ENCODE data around the gene DPPA2. TPM values are rescaled to one million over a fixed set of nuclear protein-coding genes. Genes with fewer than 3 reads are reported as not detected.

DPPA2 gene
- total RNA-seq, 5 donors from 2014 or later (not counting 1 experiment from before 2014, with no cell fraction given): not detected

- H3K27me3 Mint-ChIP-seq: peaks cover 1 to 3% of the 10 kb centered on the region in 2 donors
- WGBS (ENCODE audit: insufficient coverage): no CpG with 5 or more reads among the region's 2 CpGs
- H3K36me3 Mint-ChIP-seq: no peaks in the 10 kb centered on the region
Measured at GRCh38 chr3:109265295-109265694, 51.0 kb downstream of the DPPA2 start.

GRCh38 chr3:109257269-109257668 lies 59.0 kb downstream of the DPPA2 start:
- ATAC-seq (replicated peaks in 1 of 4): no peak
- Mint-ChIP-seq H3K4me1 (no peaks in the 10 kb centered on the region), H3K4me3 (no peak overlapping the region), H3K9me3 (no peaks in the 10 kb centered on the region), H3K27ac (no peak overlapping the region), H3K36me3 (no peaks in the 10 kb centered on the region), H3K27me3 (peaks cover 0 to 3% of the 10 kb centered on the region in 2 donors)
- H3K4me3 ChIP-seq (ENCODE audit: control insufficient read depth in 1 of 2, extremely low read depth in 1 of 2, low read length in 1 of 2): no peak overlapping the region
- H3K4me1 ChIP-seq (ENCODE audit: control insufficient read depth in 1 of 2, extremely low read depth in 1 of 2, insufficient read depth in 2 of 2, low read length in 2 of 2): no peaks in the 10 kb centered on the region
- WGBS (ENCODE audit: insufficient coverage): no CpG with 5 or more reads among the region's 2 CpGs
- H3K9me3 ChIP-seq: no peaks in the 10 kb centered on the region
- POLR2A ChIA-PET: no interaction called here
- no peaks in the 10 kb centered on the region for H3K27me3 ChIP-seq (replicated peaks in 1 of 2; ENCODE audit: control insufficient read depth in 2 of 2, extremely low read depth in 1 of 2, insufficient read depth in 2 of 2, low read length in 1 of 2)
- CTCF ChIA-PET: no interaction called here
- no peaks in the 10 kb centered on the region for H3K36me3 ChIP-seq (ENCODE audit: control insufficient read depth in 2 of 2, extremely low read depth in 1 of 2, insufficient read depth in 1 of 2, low read length in 1 of 2)
- H3K27ac ChIP-seq (ENCODE audit: low read length): no peak overlapping the region
- no peak for DNase-seq

More at GRCh38 chr3:109265295-109265694, 51.0 kb downstream of the DPPA2 start:
- Mint-ChIP-seq H3K9me3 (no peaks in the 10 kb centered on the region), H3K27ac (no peak overlapping the region), H3K4me3 (no peak overlapping the region), H3K4me1 (no peaks in the 10 kb centered on the region)
- Histone ChIP-seq H3K4me3 (ENCODE audit: control insufficient read depth in 1 of 2, extremely low read depth in 1 of 2, low read length in 1 of 2) (no peak overlapping the region), H3K27me3 (replicated peaks in 1 of 2; ENCODE audit: control insufficient read depth in 2 of 2, extremely low read depth in 1 of 2, insufficient read depth in 2 of 2, low read length in 1 of 2) (no peaks in the 10 kb centered on the region), H3K9me3 (no peaks in the 10 kb centered on the region), H3K27ac (ENCODE audit: low read length) (no peak overlapping the region), H3K4me1 (ENCODE audit: control insufficient read depth in 1 of 2, extremely low read depth in 1 of 2, insufficient read depth in 2 of 2, low read length in 2 of 2) (no peaks in the 10 kb centered on the region), H3K36me3 (ENCODE audit: control insufficient read depth in 2 of 2, extremely low read depth in 1 of 2, insufficient read depth in 1 of 2, low read length in 1 of 2) (no peaks in the 10 kb centered on the region)
- ChIA-PET POLR2A (no interaction called here), CTCF (no interaction called here)
- DNase-seq (no peak), ATAC-seq (replicated peaks in 1 of 4) (no peak)

- Histone ChIP-seq H3K9me3 (no peaks in the 10 kb centered on the region), H3K27ac (ENCODE audit: low read length) (no peak overlapping the region), H3K4me1 (ENCODE audit: control insufficient read depth in 1 of 2, extremely low read depth in 1 of 2, insufficient read depth in 2 of 2, low read length in 2 of 2) (no peaks in the 10 kb centered on the region), H3K36me3 (ENCODE audit: control insufficient read depth in 2 of 2, extremely low read depth in 1 of 2, insufficient read depth in 1 of 2, low read length in 1 of 2) (no peaks in the 10 kb centered on the region), H3K27me3 (replicated peaks in 1 of 2; ENCODE audit: control insufficient read depth in 2 of 2, extremely low read depth in 1 of 2, insufficient read depth in 2 of 2, low read length in 1 of 2) (no peaks in the 10 kb centered on the region), H3K4me3 (ENCODE audit: control insufficient read depth in 1 of 2, extremely low read depth in 1 of 2, low read length in 1 of 2) (no peak overlapping the region)
- ChIA-PET CTCF (interaction anchor here in 1 of 2 donors (0.7 kb wide), 1 partner anchor 1873 kb away, joined by 3 read pairs; no protein-coding TSS in a partner anchor), POLR2A (interaction anchor here in 1 of 2 donors (0.6 kb wide), 1 partner anchor 43 kb away, joined by 9 read pairs; no protein-coding TSS in a partner anchor)
- Mint-ChIP-seq H3K4me1 (no peaks in the 10 kb centered on the region), H3K27me3 (peaks cover 0 to 3% of the 10 kb centered on the region in 2 donors), H3K27ac (no peak overlapping the region), H3K4me3 (no peak overlapping the region), H3K9me3 (no peaks in the 10 kb centered on the region), H3K36me3 (no peaks in the 10 kb centered on the region)
- WGBS (ENCODE audit: insufficient coverage): no CpG with 5 or more reads among the region's 5 CpGs
- ATAC-seq (replicated peaks in 1 of 4) (no peak), DNase-seq (no peak)
Measured at GRCh38 chr3:109254770-109255169, 61.5 kb downstream of the DPPA2 start.

- H3K4me1 Mint-ChIP-seq: no peaks in the 10 kb centered on the region
- H3K36me3 ChIP-seq (ENCODE audit: control insufficient read depth in 2 of 2, extremely low read depth in 1 of 2, insufficient read depth in 1 of 2, low read length in 1 of 2): no peaks in the 10 kb centered on the region
- WGBS (ENCODE audit: insufficient coverage): 73% methylated on average over 2 of the region's 3 CpGs
- no peaks in the 10 kb centered on the region for H3K4me1 ChIP-seq (ENCODE audit: control insufficient read depth in 1 of 2, extremely low read depth in 1 of 2, insufficient read depth in 2 of 2, low read length in 2 of 2)
- ChIA-PET POLR2A (no interaction called here), CTCF (interaction anchor here in 1 of 2 donors (0.7 kb wide), 1 partner anchor 164 kb away, joined by 4 read pairs; no protein-coding TSS in a partner anchor)
- H3K4me3 Mint-ChIP-seq: no peak overlapping the region
- H3K36me3 Mint-ChIP-seq: no peaks in the 10 kb centered on the region
- no peaks in the 10 kb centered on the region for H3K27me3 ChIP-seq (replicated peaks in 1 of 2; ENCODE audit: control insufficient read depth in 2 of 2, extremely low read depth in 1 of 2, insufficient read depth in 2 of 2, low read length in 1 of 2)
- peaks cover 0 to 3% of the 10 kb centered on the region in 2 donors for H3K27me3 Mint-ChIP-seq
- ATAC-seq (replicated peaks in 1 of 4) (no peak), DNase-seq (no peak)
- no peaks in the 10 kb centered on the region for H3K9me3 ChIP-seq
- H3K27ac Mint-ChIP-seq: no peak overlapping the region
- H3K27ac ChIP-seq (ENCODE audit: low read length): no peak overlapping the region
- H3K9me3 Mint-ChIP-seq: no peaks in the 10 kb centered on the region
- no peak overlapping the region for H3K4me3 ChIP-seq (ENCODE audit: control insufficient read depth in 1 of 2, extremely low read depth in 1 of 2, low read length in 1 of 2)
Measured at GRCh38 chr3:109252641-109253040, 63.7 kb downstream of the DPPA2 start.

Other genes with a start within 250 kb of the DPPA2 start
- not detected for gene MORC1, start 198.4 kb downstream of the DPPA2 start, total RNA-seq
- not detected for gene C3orf85, start 179.8 kb downstream of the DPPA2 start, total RNA-seq
- gene DPPA4, start 21.0 kb upstream of the DPPA2 start, total RNA-seq: 1 to 10 TPM; 1.1 to 4.4 (median 1.5) TPM